Breast epithelium (tissue), 4 donors: Measurements from ENCODE around the gene GGT1. TPM values are rescaled to one million over a fixed set of nuclear protein-coding genes. Genes with fewer than 3 reads are reported as not detected.
"Not testable (repeated sequence)": the region's sequence is repeated elsewhere in the genome, so short reads cannot be mapped to it uniquely, and the experiment has no call there.

Source experiments
- DNase-seq, 2 donors: peaks; one replicate each; pipeline ENCODE4 v3.0.0-alpha.2; 2019; ENCODE audit warnings: low spot score in 2 of 2
- H3K27ac ChIP-seq, 2 donors: fragments of 200-600 bp; sonication (generic) in 1 of 2; one replicate each; pipeline ENCODE4 v1.5.1; 2016 to 2019; ENCODE audit warnings: mild to moderate bottlenecking in 1 of 2
- H3K27me3 ChIP-seq, 2 donors: fragments of 200-600 bp; sonication (generic) in 1 of 2; one replicate each; pipeline versions ENCODE4 v1.5.1 to v1.6.0; 2017 to 2019; ENCODE audit warnings: control low read depth in 1 of 2, mild to moderate bottlenecking in 1 of 2
- H3K36me3 ChIP-seq: fragments of 200-600 bp; one replicate; pipeline ENCODE4 v1.5.1; 2019
- H3K4me1 ChIP-seq, 2 donors: fragments of 200-600 bp; sonication (generic); one replicate each; pipeline ENCODE4 v1.5.1; 2016 to 2019; ENCODE audit warnings: control low read depth in 1 of 2
- H3K4me3 ChIP-seq, 3 donors: fragments of 200-600 bp; sonication (generic); 1 replicate in 2 of 3; 2 replicates in 1 of 3; pipeline ENCODE4 v1.5.1; 2016 to 2019; ENCODE audit warnings: mild to moderate bottlenecking in 3 of 3, moderate library complexity in 2 of 3
- H3K9me3 ChIP-seq, 2 donors: fragments of 200-600 bp; sonication (generic) in 1 of 2; one replicate each; pipeline ENCODE4 v1.5.1; 2016 to 2019; ENCODE audit warnings: control low read depth in 1 of 2
- POLR2A ChIP-seq: fragments of 450-650 bp; IDR thresholded peaks from one replicate; pipeline ENCODE4 v1.6.1; 2016; ENCODE audit warnings: antibody characterized with exemption, mild to moderate bottlenecking, moderate library complexity
- POLR2AphosphoS5 ChIP-seq, 3 donors: sonication (generic); formaldehyde crosslinking; IDR thresholded peaks; one replicate each; pipeline ENCODE4 v1.6.1; 2017; ENCODE audit warnings: antibody characterized with exemption in 3 of 3
- intact Hi-C: fragments of 100-400 bp; cut with DNase I; formaldehyde crosslinking; loops from one replicate; pipeline ENCODE4 v1.15.1; 2023; ENCODE audit warnings: low total_unique reads
- total RNA-seq, 3 donors: library from RNA; depleted of rRNA; stranded (reverse); fragments of >200 nt; gene quantifications; one replicate each; pipeline ENCODE4 v1.1.0, GENCODE V29; 2016
- TF ChIP-seq, protein P1 (sequence below), 3 donors: fragments of 450-650 bp; IDR thresholded peaks; one replicate each; pipeline ENCODE4 v1.5.1; 2016 to 2017; ENCODE audit warnings: antibody characterized with exemption in 3 of 3, mild to moderate bottlenecking in 3 of 3, moderate library complexity in 3 of 3

GGT1 gene
- total RNA-seq, 3 donors from 2014 or later: 3.4 to 8.5 (median 4.6) TPM

GRCh38 chr22:24592058-24592850, 10.7 kb upstream of the GGT1 start:
- peak overlapping the region; percentile 82 to 88 for H3K27ac ChIP-seq
- DNase-seq: no peak

GRCh38 chr22:24592851-24593558, 10.0 kb upstream of the GGT1 start, which contains the start of gene LRRC75B:
Gene LRRC75B (minus strand): TSS chr22:24593073. CDS start chr22:24593039, 34 bp downstream.
- intact Hi-C loops: no loop called here
- H3K9me3 ChIP-seq: no peaks in the 10 kb centered on the region
- H3K4me1 ChIP-seq: peaks cover 13 to 45% of the 10 kb centered on the region in 2 donors
- H3K27ac ChIP-seq: peak within 1 kb of the TSS; percentile 82 to 88
- no peaks in the 10 kb centered on the region for H3K36me3 ChIP-seq
- no peaks in the 10 kb centered on the region for H3K27me3 ChIP-seq
- DNase-seq: peak; percentile 77 to 81
- H3K4me3 ChIP-seq: peak within 1 kb of the TSS; percentile 68 to 92 (median 70)
- TF ChIP-seq POLR2A: no peak
- peak in 2 of 3 donors; percentile 19 to 49 for TF ChIP-seq POLR2AphosphoS5 (IDR thresholded peaks at IDR 0.05)

More at GRCh38 chr22:24592058-24592850, 10.7 kb upstream of the GGT1 start:
- H3K4me3 ChIP-seq: peak overlapping the region; percentile 68 to 92 (median 70)
- no peak for TF ChIP-seq POLR2A
- no peaks in the 10 kb centered on the region for H3K36me3 ChIP-seq
- intact Hi-C loops: no loop called here
- H3K27me3 ChIP-seq: no peaks in the 10 kb centered on the region
- peaks cover 13 to 46% of the 10 kb centered on the region in 2 donors for H3K4me1 ChIP-seq
- H3K9me3 ChIP-seq: no peaks in the 10 kb centered on the region

GRCh38 chr22:24593559-24593835, 9.5 kb upstream of the GGT1 start:
- peak overlapping the region; percentile 82 to 88 for H3K27ac ChIP-seq
- H3K27me3 ChIP-seq, intact Hi-C loops, H3K9me3 ChIP-seq, DNase-seq, H3K36me3 ChIP-seq: not testable (repeated sequence)
- peaks cover 13 to 40% of the 10 kb centered on the region in 2 donors for H3K4me1 ChIP-seq
- H3K4me3 ChIP-seq: peak overlapping the region; percentile 68 to 92 (median 70)

GRCh38 chr22:24593836-24594568, 9.0 kb upstream of the GGT1 start:
- Histone ChIP-seq H3K27ac (peak overlapping the region; percentile 34 to 82), H3K9me3 (no peaks in the 10 kb centered on the region), H3K27me3 (no peaks in the 10 kb centered on the region), H3K36me3 (no peaks in the 10 kb centered on the region), H3K4me1 (peaks cover 8 to 35% of the 10 kb centered on the region in 2 donors), H3K4me3 (no peak overlapping the region)
- no peak for TF ChIP-seq POLR2A
- TF ChIP-seq POLR2AphosphoS5 (IDR thresholded peaks at IDR 0.05): no peak
- TF ChIP-seq, protein P1, sequence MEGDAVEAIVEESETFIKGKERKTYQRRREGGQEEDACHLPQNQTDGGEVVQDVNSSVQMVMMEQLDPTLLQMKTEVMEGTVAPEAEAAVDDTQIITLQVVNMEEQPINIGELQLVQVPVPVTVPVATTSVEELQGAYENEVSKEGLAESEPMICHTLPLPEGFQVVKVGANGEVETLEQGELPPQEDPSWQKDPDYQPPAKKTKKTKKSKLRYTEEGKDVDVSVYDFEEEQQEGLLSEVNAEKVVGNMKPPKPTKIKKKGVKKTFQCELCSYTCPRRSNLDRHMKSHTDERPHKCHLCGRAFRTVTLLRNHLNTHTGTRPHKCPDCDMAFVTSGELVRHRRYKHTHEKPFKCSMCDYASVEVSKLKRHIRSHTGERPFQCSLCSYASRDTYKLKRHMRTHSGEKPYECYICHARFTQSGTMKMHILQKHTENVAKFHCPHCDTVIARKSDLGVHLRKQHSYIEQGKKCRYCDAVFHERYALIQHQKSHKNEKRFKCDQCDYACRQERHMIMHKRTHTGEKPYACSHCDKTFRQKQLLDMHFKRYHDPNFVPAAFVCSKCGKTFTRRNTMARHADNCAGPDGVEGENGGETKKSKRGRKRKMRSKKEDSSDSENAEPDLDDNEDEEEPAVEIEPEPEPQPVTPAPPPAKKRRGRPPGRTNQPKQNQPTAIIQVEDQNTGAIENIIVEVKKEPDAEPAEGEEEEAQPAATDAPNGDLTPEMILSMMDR (IDR thresholded peaks at IDR 0.05): no peak
- DNase-seq: peak in 1 of 2 donors; percentile 60
- intact Hi-C loops: no loop called here

- intact Hi-C loops: no loop called here
- no peaks in the 10 kb centered on the region for H3K9me3 ChIP-seq
- peak overlapping the region; percentile 34 to 82 for H3K27ac ChIP-seq
- H3K36me3 ChIP-seq: no peaks in the 10 kb centered on the region
- peak; percentile 73 to 81 for DNase-seq
- H3K27me3 ChIP-seq: no peaks in the 10 kb centered on the region
- TF ChIP-seq, protein P1 (IDR thresholded peaks at IDR 0.05): no peak
- no peak for TF ChIP-seq POLR2AphosphoS5 (IDR thresholded peaks at IDR 0.05)
- no peak for TF ChIP-seq POLR2A
- H3K4me1 ChIP-seq: peaks cover 6 to 29% of the 10 kb centered on the region in 2 donors
- no peak overlapping the region for H3K4me3 ChIP-seq
Measured at GRCh38 chr22:24594569-24595120, 8.3 kb upstream of the GGT1 start.

- DNase-seq: no peak
- peak overlapping the region; percentile 34 to 82 for H3K27ac ChIP-seq
- H3K4me1 ChIP-seq: peaks cover 6 to 25% of the 10 kb centered on the region in 2 donors
Measured at GRCh38 chr22:24595228-24595627, 7.8 kb upstream of the GGT1 start.

More at GRCh38 chr22:24595228-24595627, 7.8 kb upstream of the GGT1 start:
- Histone ChIP-seq H3K4me3 (no peak overlapping the region), H3K9me3 (no peaks in the 10 kb centered on the region), H3K36me3 (no peaks in the 10 kb centered on the region), H3K27me3 (no peaks in the 10 kb centered on the region)
- TF ChIP-seq POLR2AphosphoS5 (IDR thresholded peaks at IDR 0.05) (no peak), POLR2A (no peak)
- TF ChIP-seq, protein P1 (IDR thresholded peaks at IDR 0.05): no peak
- intact Hi-C loops: no loop called here
